Right ventricle myocardium inferior (tissue), 1 donor: ENCODE measurements around the gene TAF1L. TPM values are rescaled to one million over a fixed set of nuclear protein-coding genes. Genes with fewer than 3 reads are reported as not detected.
"Not testable (repeated sequence)": the region's sequence is repeated elsewhere in the genome, so short reads cannot be mapped to it uniquely, and the experiment has no call there.

Source experiments
- ATAC-seq: fragments of 200-7000 bp; cut with Tn5 transposase; one replicate; pipeline ENCODE4 v1.9.1; 2020; ENCODE audit warnings: mild to moderate bottlenecking, moderate library complexity
- DNase-seq: peaks from one replicate; pipeline ENCODE4 v3.0.0; 2021; ENCODE audit errors: missing footprints
- intact Hi-C: fragments of 100-400 bp; cut with DNase I; formaldehyde crosslinking; loops from one replicate; pipeline ENCODE4 v1.11.0; 2022
- long read RNA-seq: library from polyadenylated mRNA; unstranded; transcript quantifications from one replicate; pipeline ENCODE4 v2.0.0, GENCODE V29; 2021
- total RNA-seq: library from RNA; stranded (reverse); fragmentation: NEBNext Ultra II Directional; extraction: Animal tissue kit (Norgen Biotek cat#: 25700); gene quantifications from one replicate; pipeline ENCODE4 v1.2.1, GENCODE V29; 2021
- donor health status: DM: no; HTN: yes; CAD: no; lungs with severe emphysema.

The TAF1L gene, protein sequence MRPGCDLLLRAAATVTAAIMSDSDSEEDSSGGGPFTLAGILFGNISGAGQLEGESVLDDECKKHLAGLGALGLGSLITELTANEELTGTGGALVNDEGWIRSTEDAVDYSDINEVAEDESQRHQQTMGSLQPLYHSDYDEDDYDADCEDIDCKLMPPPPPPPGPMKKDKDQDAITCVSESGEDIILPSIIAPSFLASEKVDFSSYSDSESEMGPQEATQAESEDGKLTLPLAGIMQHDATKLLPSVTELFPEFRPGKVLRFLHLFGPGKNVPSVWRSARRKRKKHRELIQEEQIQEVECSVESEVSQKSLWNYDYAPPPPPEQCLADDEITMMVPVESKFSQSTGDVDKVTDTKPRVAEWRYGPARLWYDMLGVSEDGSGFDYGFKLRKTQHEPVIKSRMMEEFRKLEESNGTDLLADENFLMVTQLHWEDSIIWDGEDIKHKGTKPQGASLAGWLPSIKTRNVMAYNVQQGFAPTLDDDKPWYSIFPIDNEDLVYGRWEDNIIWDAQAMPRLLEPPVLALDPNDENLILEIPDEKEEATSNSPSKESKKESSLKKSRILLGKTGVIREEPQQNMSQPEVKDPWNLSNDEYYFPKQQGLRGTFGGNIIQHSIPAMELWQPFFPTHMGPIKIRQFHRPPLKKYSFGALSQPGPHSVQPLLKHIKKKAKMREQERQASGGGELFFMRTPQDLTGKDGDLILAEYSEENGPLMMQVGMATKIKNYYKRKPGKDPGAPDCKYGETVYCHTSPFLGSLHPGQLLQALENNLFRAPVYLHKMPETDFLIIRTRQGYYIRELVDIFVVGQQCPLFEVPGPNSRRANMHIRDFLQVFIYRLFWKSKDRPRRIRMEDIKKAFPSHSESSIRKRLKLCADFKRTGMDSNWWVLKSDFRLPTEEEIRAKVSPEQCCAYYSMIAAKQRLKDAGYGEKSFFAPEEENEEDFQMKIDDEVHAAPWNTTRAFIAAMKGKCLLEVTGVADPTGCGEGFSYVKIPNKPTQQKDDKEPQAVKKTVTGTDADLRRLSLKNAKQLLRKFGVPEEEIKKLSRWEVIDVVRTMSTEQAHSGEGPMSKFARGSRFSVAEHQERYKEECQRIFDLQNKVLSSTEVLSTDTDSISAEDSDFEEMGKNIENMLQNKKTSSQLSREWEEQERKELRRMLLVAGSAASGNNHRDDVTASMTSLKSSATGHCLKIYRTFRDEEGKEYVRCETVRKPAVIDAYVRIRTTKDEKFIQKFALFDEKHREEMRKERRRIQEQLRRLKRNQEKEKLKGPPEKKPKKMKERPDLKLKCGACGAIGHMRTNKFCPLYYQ (N-terminal part only)
- total RNA-seq = not detected
- long read RNA-seq = 0 reads

DNA sequence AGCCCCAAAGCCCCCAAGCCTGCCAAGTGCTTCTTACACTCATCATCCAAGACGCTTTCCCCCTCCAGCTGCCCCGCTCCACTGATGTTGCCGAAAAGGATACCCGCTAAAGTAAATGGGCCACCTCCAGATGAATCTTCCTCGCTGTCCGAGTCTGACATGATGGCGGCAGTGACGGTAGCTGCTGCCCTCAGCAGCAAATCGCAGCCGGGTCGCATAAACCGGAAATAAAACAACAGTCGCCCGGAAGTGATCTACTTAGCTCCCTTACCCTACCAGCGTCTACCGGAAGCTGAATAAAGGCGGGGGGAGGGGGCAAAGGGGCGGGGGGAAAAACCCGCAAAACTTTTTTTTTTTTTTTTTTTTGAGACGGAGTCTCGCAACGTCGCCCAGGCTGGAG, at the start of gene TAF1L:
Gene TAF1L, minus strand, starts transcription at position 308 of the 400 bp plus-strand sequence. Its CDS starts 90 bp downstream, at position 218.
- DNase-seq = no peak
- ATAC-seq = no peak
- intact Hi-C loops = no loop called here

DNA sequence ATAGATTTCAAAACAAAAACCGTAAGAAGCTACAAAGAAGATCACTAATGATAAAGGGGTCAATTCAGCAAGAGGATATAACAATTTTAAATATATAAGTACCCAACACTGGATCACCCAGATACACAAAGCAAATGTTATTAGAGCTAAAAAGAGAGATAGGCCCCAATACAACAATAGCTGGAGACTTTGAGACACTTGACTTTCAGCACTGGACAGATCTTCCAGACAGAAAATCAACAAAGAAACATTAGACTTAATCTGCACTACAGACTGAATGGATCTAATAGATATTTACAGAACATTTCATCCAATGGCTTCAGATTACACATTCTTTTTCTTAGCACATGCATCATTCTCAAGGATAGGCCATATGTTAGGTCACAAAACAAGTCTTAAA, 46.3 kb upstream of the TAF1L start:
- no peak for DNase-seq
- intact Hi-C loops = no loop called here

DNA sequence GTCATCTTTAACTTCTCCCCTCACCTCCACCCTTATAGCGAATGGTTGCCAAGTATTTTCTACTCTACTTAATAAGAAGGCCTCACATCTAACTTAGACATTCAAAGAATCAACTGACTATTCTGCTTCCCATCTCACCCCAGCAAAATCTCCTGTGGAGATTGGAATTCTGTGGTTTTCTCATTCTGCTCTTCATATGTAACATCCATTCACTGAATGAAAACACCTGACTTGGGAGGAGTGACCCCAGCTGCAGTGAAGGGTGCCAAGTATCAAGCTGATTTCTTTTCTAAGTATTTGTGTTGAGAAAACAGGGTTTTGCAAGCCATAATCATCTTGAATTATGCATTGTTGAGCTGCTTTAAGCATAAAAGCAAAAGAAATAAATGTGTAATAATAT, 42.5 kb upstream of the TAF1L start:
- intact Hi-C loops = no loop called here
- ATAC-seq = no peak
- no peak for DNase-seq

More for the DNA sequence above, 46.3 kb upstream of the TAF1L start:
- ATAC-seq = no peak

DNA sequence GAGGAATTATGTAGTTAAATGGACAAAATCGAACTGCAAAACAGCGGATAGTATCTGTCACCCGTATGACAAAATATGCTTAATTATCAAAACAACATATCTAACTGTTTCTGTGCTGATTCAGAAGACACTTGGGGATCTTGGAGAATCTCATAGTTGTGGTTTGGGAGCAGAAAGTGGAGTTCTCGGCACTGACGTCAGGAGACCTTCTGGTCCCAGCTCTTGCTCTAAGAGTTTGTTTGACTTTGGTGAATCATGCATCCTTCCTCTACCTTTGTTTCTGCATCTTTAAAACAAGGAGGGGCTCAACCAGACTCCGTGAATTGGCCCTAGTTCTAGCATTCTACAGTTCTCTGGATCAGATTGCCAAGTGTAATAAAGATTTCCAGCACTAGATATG, 37.0 kb upstream of the TAF1L start:
- DNase-seq = no peak
- no peak for ATAC-seq
- intact Hi-C loops = no loop called here

DNA sequence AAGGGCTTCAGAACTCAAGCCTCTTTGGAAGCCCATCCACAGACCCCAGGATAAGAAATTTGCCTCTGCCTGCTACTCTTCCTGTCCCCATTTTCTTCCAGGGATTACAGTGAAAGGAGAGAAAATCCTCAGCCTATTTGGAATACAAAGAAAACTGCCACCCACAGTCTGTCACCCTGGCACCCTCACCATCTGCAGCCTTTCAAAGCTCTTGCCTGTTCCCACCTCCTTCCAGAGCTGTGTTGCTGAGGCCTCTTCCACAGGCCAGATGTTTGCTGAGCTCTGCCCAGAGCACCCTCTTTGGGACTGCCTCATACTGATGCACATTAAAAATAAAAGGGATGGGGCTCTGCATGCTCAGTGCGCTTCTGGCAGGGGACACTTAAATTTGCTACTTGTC, 35.9 kb upstream of the TAF1L start:
- intact Hi-C loops = no loop called here
- ATAC-seq = no peak
- no peak for DNase-seq

DNA sequence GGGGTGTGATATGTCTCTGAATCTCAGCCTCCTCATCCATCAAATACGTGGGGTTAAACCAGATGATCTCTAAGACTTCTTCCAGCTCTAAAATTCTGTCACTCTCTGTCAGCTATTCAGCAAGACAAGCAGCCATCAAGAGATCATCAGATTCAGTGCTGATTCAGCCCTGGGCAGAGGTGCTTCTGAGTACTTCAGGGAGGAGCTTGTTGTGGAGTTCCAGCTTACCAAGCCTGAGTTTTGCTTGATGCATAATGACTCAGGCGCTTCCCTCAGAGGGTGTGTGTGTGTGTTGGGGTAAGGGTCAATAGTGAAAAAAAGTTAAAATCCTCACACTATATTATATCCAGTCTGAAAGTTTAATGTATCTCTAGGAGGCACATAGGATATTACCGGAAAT, 29.6 kb upstream of the TAF1L start:
- ATAC-seq (no peak), DNase-seq (no peak)
- intact Hi-C loops = no loop called here

DNA sequence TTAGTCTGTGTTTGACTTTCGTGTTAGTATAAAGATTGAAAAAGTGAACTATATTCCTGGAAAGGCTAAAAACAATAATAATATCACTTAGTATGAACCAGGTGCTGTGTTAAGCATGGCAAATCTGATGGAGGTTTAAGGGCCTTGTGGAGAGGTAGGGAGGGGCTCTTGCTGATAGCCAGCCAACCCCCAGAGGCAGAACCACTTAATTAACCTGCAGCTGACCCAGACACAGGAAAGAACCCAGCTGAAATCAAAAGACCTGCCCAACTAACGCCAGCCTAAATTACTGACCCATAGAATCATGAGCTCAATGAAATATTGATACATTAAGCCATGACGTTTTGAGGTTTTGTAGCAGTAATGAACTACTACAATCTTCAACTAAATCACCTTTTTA, 28.3 kb upstream of the TAF1L start:
- intact Hi-C loops = no loop called here
- no peak for DNase-seq
- no peak for ATAC-seq

DNA sequence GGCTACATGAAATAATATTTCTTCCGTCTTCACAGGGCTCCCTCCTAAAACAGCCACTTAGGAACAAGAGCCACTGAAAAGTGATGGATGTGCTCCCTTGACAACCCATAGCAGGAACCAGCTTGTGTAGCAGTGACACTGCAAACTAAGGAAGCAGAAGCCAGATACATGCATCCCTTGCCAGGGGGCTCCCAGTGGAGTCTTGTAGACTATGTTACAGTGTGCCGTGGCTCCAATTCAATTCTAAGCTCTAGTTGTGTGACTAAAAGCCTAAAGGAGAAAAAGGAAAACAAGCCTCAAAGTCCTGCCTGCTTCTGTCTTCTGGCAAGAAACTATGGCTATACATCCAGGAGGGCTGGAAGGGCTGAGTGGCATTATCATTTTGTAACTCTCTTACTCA, 12.2 kb upstream of the TAF1L start:
- no peak for ATAC-seq
- DNase-seq = no peak
- intact Hi-C loops = no loop called here

DNA sequence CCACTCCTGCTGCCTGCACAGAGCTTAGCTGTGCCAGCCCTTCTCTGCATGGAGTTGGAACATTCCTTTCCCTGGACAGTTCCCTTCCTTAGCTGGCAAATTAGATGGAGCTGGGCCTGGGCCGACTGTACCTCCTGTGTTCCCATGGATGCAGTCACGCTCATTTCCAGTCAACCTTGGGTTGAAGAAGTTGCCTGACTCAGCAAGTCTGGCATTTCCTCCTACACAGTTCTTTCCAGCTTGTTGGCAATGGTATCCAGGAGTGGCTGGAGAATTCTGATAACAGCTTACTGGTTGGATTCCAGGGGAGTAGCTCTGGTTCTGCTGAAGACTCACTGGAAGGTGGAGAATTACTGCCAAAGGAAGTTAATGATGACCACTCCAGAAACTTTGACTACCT, 9.2 kb upstream of the TAF1L start:
- DNase-seq (no peak), ATAC-seq (no peak)
- intact Hi-C loops = no loop called here

DNA sequence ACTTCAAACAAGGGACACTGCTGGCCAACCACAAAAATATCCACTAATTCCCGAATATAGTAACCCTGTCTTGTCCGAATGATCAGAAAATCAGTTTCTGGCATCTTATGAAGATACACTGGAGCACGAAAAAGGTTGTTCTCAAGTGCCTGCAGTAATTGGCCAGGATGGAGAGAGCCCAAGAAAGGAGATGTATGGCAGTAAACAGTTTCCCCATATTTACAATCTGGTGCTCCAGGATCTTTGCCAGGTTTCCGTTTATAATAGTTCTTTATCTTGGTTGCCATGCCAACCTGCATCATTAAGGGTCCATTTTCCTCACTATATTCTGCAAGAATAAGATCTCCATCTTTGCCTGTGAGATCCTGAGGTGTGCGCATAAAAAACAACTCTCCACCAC, 2.3 kb downstream of the TAF1L start:
- intact Hi-C loops, DNase-seq, ATAC-seq: not testable (repeated sequence)

DNA sequence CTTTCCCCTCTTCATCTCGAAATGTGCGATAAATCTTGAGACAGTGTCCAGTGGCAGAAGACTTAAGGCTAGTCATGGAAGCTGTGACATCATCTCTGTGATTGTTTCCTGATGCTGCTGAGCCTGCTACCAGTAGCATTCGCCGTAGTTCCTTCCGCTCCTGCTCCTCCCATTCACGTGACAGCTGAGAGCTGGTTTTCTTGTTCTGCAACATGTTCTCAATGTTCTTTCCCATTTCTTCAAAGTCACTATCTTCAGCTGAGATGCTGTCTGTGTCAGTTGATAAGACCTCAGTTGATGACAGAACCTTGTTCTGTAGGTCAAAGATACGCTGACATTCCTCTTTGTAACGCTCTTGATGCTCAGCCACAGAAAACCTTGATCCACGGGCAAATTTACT, 3.5 kb downstream of the TAF1L start:
- intact Hi-C loops = no loop called here
- DNase-seq (no peak), ATAC-seq (no peak)

DNA sequence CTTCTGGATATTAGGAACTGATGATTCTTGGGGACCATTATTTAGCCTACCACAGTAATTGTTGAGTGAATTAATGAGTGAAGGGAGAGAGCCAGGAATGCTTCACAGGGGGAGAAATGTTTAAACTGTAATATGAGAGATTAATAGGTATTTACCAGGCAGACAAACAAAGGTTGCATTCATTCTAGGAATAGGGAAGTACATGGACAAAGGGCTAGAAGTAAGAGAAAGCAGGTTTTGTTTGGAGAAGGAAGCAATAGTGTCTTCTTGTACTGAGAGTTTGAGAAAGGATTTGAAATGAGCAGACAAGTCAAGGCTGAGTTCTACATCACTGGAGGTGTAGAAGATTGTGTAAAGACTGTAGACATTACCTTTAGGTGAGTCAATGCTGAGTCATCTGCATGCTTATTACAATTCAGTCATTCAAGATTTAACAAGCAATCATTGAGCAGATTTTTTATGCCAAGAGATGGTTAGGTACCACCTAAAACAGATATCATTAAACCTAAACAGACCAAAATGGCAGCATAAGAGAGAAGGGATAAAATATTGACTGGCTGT, 8.0 kb downstream of the TAF1L start:
- ATAC-seq (no peak), DNase-seq (no peak)
- intact Hi-C loops = no loop called here

DNA sequence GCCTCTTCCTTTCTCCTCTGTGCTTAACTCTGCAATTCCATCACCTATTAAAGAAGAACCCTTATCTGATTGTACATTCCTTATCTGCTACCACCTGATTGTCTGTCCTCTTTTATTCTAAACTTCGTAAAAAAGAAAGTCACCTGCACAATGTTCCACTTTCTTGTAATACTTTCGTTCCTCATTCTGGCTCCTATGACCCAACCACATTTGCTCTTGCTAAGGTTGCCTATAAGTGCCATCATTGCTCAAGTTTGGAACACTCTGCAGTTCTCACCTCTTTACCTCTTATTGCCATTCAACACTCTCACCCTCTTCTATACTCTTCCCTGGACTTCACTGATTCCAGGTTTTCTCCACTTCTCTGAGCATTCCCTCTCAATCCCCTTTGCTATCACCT, 10.1 kb downstream of the TAF1L start:
- DNase-seq = no peak
- no peak for ATAC-seq
- intact Hi-C loops = no loop called here

DNA sequence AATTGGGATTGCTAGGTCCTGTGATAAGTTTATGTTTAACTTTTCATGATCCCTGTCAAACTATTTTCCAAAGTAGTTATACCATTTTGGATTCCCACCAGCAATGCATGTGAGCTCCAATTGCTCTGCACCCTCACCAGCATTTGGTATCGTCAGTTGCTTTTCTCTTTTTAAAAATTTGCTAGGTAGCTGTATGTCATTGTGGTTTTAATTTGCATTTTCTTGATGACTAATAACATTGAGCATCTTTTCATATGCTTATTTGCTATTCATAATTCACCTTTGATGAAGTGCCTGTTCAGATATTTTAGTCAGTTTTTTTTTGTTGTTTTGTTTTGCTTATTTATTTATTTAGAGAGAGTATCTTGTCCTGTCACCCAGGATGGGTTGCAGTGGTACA, 12.5 kb downstream of the TAF1L start:
- ATAC-seq = no peak
- intact Hi-C loops = no loop called here
- no peak for DNase-seq

DNA sequence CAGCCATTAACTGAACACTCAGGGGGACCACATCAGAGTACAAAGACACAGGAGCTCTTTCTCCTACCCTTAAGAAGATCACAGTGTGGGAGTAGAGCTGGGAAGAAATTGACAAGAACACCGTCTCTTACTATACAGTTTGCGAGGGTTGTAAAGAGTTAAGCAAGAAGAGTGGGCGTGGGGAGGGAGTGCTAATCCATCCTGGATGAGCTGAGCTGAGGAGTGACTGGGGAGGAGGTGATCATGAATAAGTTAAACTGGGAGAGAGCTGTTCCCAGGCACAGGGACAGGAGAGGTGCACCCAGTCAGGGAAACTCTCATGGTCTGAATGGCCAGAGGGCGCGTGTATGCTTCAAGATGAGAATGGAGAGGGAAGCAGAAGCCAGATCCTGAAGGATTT, 17.2 kb downstream of the TAF1L start:
- intact Hi-C loops = no loop called here
- ATAC-seq (no peak), DNase-seq (no peak)

DNA sequence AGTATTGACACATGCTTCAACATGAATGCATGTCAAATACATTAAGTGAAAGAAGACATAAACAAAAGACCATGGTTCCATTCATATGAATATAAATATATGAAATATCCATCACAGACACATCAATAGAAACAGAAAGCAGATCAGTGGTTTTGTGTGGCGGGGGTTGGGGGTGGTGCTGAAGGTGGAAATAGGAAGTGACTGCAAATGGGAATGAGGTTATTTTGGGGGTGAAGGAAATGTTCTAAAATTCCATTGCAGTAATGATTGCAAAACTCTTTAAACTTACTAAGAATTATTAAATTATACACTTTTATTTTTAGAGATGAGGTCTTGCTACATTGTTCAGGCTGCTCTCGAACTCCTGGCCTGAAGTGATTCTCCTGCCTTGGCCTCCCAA, 28.7 kb downstream of the TAF1L start:
- DNase-seq = no peak
- intact Hi-C loops = no loop called here
- no peak for ATAC-seq

DNA sequence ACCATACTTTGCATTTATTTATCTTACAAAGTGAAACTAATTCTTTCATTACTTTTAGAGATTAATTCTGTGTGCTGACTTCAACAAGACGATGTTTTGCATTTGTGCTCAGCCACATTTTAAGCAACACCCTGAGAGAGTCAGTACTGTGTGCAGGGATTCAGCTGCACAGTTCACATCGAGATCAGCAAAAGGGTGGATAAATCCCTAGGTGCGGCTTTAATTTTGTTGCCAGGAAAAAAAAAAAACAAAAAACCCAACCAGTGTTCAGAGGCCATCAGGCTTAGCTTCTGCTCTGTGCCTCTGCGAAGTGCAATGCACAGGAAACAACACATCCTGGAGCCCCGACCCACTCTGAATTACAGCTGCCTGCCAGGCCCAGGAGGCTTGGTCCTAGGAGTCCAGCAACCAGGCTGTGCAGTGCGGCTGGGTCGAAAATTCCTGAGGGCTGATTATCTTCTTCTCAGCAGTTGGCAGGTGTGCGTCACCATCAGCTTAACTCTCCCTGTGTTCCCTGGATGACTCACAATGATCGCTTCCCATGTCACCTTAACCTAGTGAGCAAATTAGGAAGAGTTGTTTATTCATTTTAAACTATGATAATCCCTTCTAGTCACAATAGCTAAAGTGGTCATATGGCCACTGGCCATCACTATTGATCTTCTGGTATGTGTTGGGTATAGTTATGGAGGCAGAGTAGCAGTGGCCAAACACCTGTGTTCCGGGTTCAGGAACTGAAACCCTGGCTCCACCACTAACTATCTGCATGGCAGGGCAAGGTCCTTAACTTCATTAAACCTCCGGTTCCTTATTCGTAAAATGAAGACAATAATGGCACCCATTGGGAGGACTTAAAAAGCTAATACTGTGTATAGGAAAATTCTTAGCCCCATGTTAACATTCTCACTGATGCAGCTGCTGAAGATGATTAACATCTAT, 31.3 kb downstream of the TAF1L start:
- no peak for DNase-seq
- ATAC-seq = no peak
- intact Hi-C loops = no loop called here

DNA sequence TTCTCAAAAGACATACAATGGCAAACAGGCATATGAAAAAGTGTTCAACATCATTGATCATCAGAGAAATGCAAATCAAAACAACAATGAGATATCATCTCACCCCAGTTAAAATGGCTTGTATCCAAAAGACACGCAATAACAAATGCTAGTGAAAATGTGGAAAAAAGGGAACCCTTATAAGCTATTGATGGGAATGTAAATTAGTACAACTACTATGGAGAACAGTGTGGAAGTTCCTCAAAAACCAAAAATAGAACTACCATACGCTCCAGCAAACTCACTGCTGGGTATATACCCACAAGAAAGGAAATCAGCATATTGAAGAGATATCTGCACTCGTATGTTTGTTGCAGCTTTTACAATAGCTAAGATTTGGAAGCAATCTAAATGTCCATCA, 36.4 kb downstream of the TAF1L start:
- ATAC-seq, DNase-seq, intact Hi-C loops: not testable (repeated sequence)
